ENCODE data around the gene TDRD1.

The TDRD1 gene

GRCh38 chr10:114279901-114280644, 100.9 kb downstream of the TDRD1 start:
- Histone ChIP-seq H3K9me3 (ENCODE audit: severe bottlenecking) (no peaks in the 10 kb centered on the region), H3K36me3 (no peaks in the 10 kb centered on the region), H3K27me3 (ENCODE audit: insufficient read depth, low read depth, severe bottlenecking) (no peaks in the 10 kb centered on the region), H3K27ac (no peak overlapping the region), H3K4me3 (ENCODE audit: low read depth, low read length) (no peak overlapping the region)
- no peak for TF ChIP-seq CTCF (IDR thresholded peaks at IDR 0.05; ENCODE audit: low read depth, low read length)
- no peak for DNase-seq

GRCh38 chr10:114281006-114281405, 101.9 kb downstream of the TDRD1 start:
- Histone ChIP-seq H3K27me3 (ENCODE audit: insufficient read depth, low read depth, severe bottlenecking) (no peaks in the 10 kb centered on the region), H3K27ac (no peak overlapping the region), H3K9me3 (ENCODE audit: severe bottlenecking) (no peaks in the 10 kb centered on the region), H3K4me3 (ENCODE audit: low read depth, low read length) (no peak overlapping the region), H3K36me3 (no peaks in the 10 kb centered on the region)
- no peak for TF ChIP-seq CTCF (IDR thresholded peaks at IDR 0.05; ENCODE audit: low read depth, low read length)
- DNase-seq, result no peak

GRCh38 chr10:114281461-114281860, 102.3 kb downstream of the TDRD1 start:
- no peaks in the 10 kb centered on the region for H3K27me3 ChIP-seq (ENCODE audit: insufficient read depth, low read depth, severe bottlenecking)
- no peaks in the 10 kb centered on the region for H3K9me3 ChIP-seq (ENCODE audit: severe bottlenecking)
- DNase-seq, result no peak
- H3K36me3 ChIP-seq, result no peaks in the 10 kb centered on the region
- no peak overlapping the region for H3K4me3 ChIP-seq (ENCODE audit: low read depth, low read length)
- TF ChIP-seq CTCF (IDR thresholded peaks at IDR 0.05; ENCODE audit: low read depth, low read length), result no peak
- H3K27ac ChIP-seq, result no peak overlapping the region

All from WERI-Rb-1 (cell line).